Measurements from ENCODE around the gene GPR160.

GPR160 gene

GRCh38 chr3:170027233-170028102 is 10.3 kb upstream of the GPR160 start:
- no peak for DNase-seq

DNA sequence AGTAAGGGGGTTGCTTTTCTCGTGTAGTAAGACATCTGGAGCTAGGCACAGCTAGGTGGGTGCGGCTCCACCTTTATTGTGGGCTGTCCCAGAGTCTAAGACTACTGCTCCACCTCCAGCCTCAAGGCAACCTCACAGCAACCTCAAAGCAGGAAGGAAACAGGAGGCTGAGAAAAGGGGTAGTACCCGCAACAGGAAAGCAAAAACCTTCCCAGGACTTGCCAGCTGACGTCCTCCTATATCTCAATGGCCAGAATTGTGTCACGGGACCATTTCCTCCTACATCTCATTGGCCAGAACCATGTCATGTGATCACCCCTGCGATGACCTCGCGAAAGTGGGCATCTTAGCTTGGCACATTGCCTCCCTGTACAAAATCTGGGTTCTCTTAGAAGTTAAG is 4.3 kb upstream of the GPR160 start:
- peak; percentile 29 for DNase-seq

DNA sequence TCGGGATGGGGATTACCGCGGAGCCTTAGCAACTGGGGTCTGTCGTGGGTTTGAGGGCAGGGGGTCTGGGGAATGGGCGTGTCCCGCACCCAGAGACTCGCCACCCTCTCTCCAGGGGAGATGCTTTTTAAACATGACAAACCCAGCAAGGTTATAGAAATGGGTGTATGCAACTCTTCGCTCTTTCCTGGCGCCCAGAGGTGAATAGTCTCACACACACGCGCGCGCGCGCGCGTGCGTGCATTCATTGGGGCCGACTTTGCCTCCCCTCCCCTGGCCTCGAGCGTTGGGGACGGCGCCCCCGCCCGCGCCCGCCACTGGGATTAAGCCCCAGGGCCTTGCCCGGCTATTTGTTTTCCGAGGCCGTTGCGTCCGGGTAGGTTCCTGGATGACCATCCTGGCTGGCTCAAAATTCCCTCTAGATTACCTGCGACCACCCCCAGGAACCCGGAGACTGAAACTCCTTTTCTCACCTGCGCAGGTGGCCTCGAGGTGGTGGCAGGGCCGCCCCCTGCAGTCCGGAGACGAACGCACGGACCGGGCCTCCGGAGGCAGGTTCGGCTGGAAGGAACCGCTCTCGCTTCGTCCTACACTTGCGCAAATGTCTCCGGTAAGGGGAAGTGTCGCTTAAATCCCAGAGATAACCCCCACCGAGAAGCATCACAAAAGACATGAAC is 777 bp downstream of the GPR160 start:
- DNase-seq, result peak; percentile 8

DNA sequence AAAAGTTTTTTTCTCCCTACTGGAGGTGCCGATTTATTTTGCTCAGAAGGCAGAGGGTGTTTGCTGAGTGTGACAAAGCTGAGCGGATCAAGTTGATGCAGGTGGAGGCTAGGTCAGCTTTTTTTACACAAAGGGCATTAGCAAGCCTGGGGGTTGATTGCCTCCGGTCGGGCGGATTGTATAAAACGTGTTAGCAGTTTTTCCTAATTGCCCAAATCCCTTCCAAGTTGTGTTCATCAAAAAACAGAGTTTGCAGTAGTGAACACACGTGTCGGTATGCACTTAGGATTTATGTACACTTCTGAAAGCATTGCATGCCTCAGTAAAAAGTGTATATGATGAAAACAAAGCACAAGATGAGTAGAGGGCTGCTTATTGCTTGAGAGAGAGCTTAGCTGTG is 2.6 kb downstream of the GPR160 start:
- DNase-seq, result no peak

GRCh38 chr3:170043506-170043905 is 5.7 kb downstream of the GPR160 start:
- no peak for DNase-seq

GRCh38 chr3:170044271-170044670 is 6.5 kb downstream of the GPR160 start:
- no peak for DNase-seq

DNA sequence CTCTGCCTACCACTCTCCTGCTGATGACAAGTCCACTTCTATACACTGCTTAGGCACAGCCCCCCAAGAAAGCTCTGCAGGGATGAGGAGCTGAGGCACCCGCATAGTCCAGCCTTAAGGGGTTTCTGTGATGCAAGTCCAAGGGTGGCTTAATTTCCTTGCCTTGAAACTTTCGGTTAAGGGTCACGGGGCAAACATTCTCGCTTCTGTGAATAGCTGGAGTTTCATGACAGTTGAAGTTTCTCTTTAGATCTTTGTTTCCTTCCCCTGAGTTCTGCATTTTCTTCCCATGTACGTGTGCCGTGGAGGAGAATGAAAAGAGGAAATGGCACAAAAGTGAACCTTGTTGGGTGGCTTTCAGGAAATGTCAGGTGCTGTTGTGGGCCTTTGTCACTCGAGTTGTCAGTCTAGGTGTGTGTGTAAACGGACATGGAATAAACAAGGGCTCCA is 7.0 kb downstream of the GPR160 start:
- no peak for DNase-seq

DNA sequence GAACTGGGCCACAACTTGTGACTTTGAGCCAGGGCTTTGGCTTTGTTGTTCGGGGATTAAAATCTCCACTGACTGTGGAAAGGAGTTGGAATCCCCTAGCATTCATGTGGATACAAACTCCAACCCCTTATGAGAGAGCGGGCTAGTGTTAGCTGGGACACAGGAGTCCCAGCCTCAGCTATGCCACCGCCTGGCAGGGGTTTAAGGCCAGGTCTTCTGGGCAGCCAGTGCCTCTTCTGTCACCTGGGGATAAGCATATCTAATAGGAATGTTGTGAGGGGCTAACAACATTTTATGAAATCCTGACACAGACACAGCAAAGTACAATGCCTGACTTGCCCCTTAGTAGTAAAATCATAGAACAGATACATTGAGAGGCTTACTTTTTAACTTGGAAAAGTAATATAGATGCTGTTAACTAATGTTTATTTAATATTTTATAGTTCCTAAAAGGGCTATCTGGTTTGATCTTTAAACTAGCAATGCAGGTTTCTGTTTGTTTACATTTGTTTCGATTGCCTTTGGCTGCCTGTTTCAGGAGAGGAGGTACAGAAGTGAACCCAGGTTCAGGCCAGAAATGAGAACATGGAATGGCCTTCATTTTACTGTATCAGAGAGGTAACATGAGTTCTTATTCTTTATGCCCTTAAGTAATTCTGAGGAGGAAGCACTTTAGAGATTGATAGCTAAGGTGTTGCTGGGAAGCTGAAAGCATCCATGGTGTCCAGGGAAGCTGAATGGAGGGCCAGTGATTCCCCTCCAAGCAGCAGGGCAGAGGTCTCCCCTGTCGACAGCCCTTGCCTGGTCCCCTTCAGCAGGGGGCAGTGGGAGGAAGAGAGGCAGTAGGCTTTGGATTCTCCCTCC is 8.7 kb downstream of the GPR160 start:
- DNase-seq, result no peak

GRCh38 chr3:170047133-170047404 is 9.3 kb downstream of the GPR160 start:
- DNase-seq, result no peak

- DNase-seq, result no peak
Observed at GRCh38 chr3:170049146-170050000, 11.6 kb downstream of the GPR160 start.

DNA sequence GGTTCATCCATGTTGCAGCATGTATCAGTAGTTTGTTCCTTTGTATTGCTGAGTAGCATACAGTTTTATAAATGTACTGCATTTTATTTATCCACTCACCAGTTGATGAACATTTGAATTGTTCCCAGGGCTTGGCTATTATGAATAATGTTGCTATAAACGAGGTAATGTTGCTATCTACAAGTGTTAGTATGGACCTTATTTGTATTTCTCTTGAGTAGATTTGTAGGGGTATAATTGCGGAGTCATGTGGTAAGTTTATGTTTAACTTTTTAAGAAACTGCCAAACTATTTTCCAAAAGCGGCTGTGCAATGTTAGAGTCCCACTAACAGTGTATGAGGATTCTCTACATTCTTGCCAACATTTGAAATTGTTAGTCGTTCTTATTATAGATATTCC is 13.0 kb downstream of the GPR160 start:
- no peak for DNase-seq

GRCh38 chr3:170052398-170052797 is 14.6 kb downstream of the GPR160 start:
- DNase-seq, result no peak

GRCh38 chr3:170054204-170054603 is 16.4 kb downstream of the GPR160 start:
- DNase-seq, result no peak

DNA sequence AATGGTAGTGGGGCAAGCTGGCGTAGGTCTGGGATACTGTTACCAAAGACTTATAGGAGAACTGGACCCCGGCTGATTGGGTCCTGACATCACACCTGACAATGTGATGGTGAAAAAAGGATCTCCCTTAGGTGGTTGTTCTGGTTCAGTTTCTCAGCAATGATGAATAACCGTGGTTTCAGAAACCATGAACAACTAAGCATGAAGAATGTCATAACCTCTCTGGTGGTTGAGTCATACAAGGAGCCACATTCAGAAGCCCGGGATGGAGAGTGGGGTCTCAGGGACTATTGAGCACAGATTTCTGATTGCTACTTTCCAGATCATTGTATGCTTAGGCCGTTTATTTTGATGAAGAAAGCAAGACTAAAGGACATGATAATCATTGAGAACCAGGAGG is 17.4 kb downstream of the GPR160 start:
- no peak for DNase-seq

DNA sequence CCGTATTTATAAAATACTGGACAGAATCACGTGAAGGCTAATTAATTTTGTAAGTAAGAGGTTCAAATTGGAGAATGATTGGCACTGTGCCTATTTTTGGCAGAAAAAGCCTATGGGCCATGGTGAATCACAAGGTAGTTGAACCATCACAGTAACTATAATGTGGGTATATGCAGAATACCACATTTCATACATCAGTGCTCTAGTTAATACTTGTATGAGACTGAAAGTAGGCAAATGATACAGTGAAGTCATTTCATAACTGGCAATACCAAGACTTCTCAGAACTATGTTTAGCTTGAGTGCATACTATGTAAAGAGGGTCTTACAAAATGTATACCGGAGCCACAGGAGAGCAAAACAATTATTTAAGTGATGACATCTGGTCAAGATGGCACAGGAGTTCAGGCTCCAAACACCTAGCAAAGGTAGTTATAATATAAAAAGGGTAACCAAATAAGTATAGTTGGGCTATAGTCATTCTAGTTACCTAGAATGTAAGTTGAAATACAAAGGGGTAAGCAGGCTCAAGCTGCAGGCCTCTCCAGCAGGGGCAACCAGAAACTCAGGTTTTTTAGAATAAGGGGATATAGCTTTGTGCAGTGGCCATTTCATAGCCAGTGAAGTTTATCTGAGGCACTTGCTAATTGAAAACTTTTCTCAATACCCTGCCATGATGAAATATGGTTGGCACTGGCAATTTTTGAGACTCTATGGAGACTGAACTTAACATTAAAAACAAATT is 19.1 kb downstream of the GPR160 start:
- DNase-seq, result no peak

DNA sequence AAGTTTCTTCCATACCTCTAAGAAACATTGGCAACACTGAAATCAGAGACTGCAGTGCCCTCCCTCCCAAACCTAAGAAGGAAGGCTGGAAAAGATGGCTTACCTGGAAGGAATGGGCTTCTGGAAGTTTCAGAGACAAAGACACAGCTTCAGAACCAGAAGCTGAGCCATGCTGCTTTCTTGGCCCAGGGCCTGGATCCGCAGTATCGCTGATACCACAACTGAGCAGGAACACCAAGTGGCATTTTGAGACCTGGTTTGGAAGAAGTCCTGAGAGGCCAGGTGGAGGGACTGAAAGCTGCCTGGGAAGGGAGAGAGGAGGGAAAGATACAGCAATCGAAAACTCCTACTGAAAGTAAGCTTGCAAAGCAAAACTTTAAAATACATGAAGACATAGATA is 19.8 kb downstream of the GPR160 start:
- DNase-seq, result no peak

DNA sequence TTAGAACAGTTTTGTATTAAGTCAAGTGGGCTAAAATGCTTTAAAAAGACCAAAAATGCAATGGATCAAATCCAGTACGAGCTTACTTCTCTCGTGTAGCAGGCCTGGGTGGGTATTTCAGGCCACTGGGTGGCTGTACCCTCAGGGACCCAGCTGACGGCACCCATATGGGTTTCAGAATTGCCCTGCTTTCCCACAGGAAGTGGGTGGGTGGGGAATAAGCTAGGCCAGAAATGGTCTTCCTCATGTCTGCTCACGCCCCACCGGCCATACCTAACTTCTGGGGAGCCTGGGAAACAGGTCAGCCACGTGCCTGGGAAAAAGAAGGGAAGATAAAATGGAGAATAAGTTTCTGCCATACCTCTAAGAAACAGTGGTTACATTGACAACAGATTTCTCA is 20.3 kb downstream of the GPR160 start:
- no peak for DNase-seq

GRCh38 chr3:170059447-170059846 is 21.7 kb downstream of the GPR160 start:
- DNase-seq, result no peak

DNA sequence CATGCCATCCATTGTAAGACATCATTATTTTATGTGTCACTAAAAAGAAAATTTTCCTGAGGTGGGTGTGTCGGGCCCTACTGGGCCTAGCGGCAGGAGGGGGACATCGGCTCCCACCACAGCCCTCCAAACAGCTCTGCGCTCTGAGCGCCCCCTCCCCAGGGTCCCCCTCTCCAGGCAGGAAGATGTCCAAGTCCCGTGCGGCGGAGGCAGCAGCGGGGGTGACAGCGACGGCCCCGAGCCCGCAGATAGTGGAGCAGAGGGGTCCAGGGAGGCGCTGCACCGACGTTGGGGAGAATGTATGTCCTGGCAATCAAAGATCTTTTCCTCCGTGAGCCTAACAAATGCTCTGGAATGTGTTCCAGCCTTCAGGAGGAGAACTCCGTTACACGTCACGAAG is 24.3 kb downstream of the GPR160 start:
- no peak for DNase-seq

- DNase-seq, result no peak
Observed at GRCh38 chr3:170062769-170063168, 25.0 kb downstream of the GPR160 start.

- DNase-seq, result no peak
Observed at GRCh38 chr3:170063691-170064090, 25.9 kb downstream of the GPR160 start.

- no peak for DNase-seq
Observed at GRCh38 chr3:170064108-170064507, 26.3 kb downstream of the GPR160 start.
